GM11168 (cell line): ENCODE measurements around the gene LRRK1.

ENCODE experiments used
- in situ Hi-C: fragments of 300-500 bp; cut with MboI; formaldehyde crosslinking; loops from one replicate; pipeline ENCODE4 v1.12.0; 2022; ENCODE audit warnings: low sequenced_read_pairs; ENCODE audit not compliant: unreplicated experiment

LRRK1 gene

GRCh38 chr15:101013769-101014675 is 94.9 kb downstream of the LRRK1 start:
- in situ Hi-C loops: loop anchor here (25.0 kb wide), 1 partner anchor 402 kb away; the partner anchor contains the start of genes ASB7 and LINS1

- in situ Hi-C loops: loop anchor here (25.0 kb wide), 1 partner anchor 403 kb away; the partner anchor contains the start of genes ASB7 and LINS1
These were observed 96.0 kb downstream of the LRRK1 start for GRCh38 chr15:101014921-101015841.

GRCh38 chr15:101016581-101016980 is 97.4 kb downstream of the LRRK1 start:
- in situ Hi-C loops: loop anchor here (25.0 kb wide), 1 partner anchor 404 kb away; the partner anchor contains the start of genes ASB7 and LINS1

GRCh38 chr15:101017093-101017754 is 98.1 kb downstream of the LRRK1 start:
- in situ Hi-C loops: loop anchor here (25.0 kb wide), 1 partner anchor 405 kb away; the partner anchor contains the start of genes ASB7 and LINS1

- in situ Hi-C loops: loop anchor here (25.0 kb wide), 1 partner anchor 406 kb away; the partner anchor contains the start of genes ASB7 and LINS1
These were observed 98.9 kb downstream of the LRRK1 start for GRCh38 chr15:101018016-101018415.

- in situ Hi-C loops: loop anchor here (25.0 kb wide), 1 partner anchor 406 kb away; the partner anchor contains the start of genes ASB7 and LINS1
These were observed 99.3 kb downstream of the LRRK1 start for GRCh38 chr15:101018450-101018849.

GRCh38 chr15:101019366-101019896 is 100.3 kb downstream of the LRRK1 start:
- in situ Hi-C loops: loop anchor here (25.0 kb wide), 1 partner anchor 407 kb away; the partner anchor contains the start of genes ASB7 and LINS1

- in situ Hi-C loops: loop anchor here (25.0 kb wide), 1 partner anchor 408 kb away; the partner anchor contains the start of genes ASB7 and LINS1
These were observed 101.3 kb downstream of the LRRK1 start for GRCh38 chr15:101020451-101020850.

- in situ Hi-C loops: loop anchor here (25.0 kb wide), 1 partner anchor 409 kb away; the partner anchor contains the start of genes ASB7 and LINS1
These were observed 101.8 kb downstream of the LRRK1 start for GRCh38 chr15:101020945-101021344.

GRCh38 chr15:101022306-101022705 is 103.1 kb downstream of the LRRK1 start:
- in situ Hi-C loops: loop anchor here (25.0 kb wide), 1 partner anchor 410 kb away; the partner anchor contains the start of genes ASB7 and LINS1

- in situ Hi-C loops: loop anchor here (25.0 kb wide), 1 partner anchor 411 kb away; the partner anchor contains the start of genes ASB7 and LINS1
These were observed 103.7 kb downstream of the LRRK1 start for GRCh38 chr15:101022876-101023275.

GRCh38 chr15:101023501-101024072 is 104.4 kb downstream of the LRRK1 start:
- in situ Hi-C loops: loop anchor here (25.0 kb wide), 1 partner anchor 411 kb away; the partner anchor contains the start of genes ASB7 and LINS1

GRCh38 chr15:101024073-101024695 is 105.0 kb downstream of the LRRK1 start:
- in situ Hi-C loops: loop anchor here (25.0 kb wide), 1 partner anchor 412 kb away; the partner anchor contains the start of genes ASB7 and LINS1

GRCh38 chr15:101024706-101025500 is 105.7 kb downstream of the LRRK1 start:
- in situ Hi-C loops: loop anchor here (25.0 kb wide), 1 partner anchor 413 kb away; the partner anchor contains the start of genes ASB7 and LINS1

GRCh38 chr15:101025501-101025885 is 106.3 kb downstream of the LRRK1 start:
- in situ Hi-C loops: no loop called here

GRCh38 chr15:101025896-101026631 is 106.9 kb downstream of the LRRK1 start:
- in situ Hi-C loops: no loop called here
